K562 (cell line): Measurements from ENCODE around the gene RASIP1. TPM values are rescaled to one million over a fixed set of nuclear protein-coding genes. Genes with fewer than 3 reads are reported as not detected.

ENCODE experiments used
- BHLHE40 ChIP-seq: IDR thresholded peaks from 2 replicates; pipeline ENCODE4 v1.6.1; 2011; ENCODE audit warnings: low read length, improper control_type of control experiment
- CEBPZ ChIP-seq: fragments of 150-350 bp; IDR thresholded peaks from 2 replicates; pipeline ENCODE4 v1.6.1; 2014; ENCODE audit warnings: low read depth, mild to moderate bottlenecking, low read length, borderline replicate concordance
- DDX20 ChIP-seq: fragments of 450-650 bp; IDR thresholded peaks from 2 replicates; pipeline ENCODE4 v1.6.1; 2016; ENCODE audit warnings: missing genetic modification characterization, low read depth, mild to moderate bottlenecking, missing compliant biosample characterization, moderate library complexity
- E2F3 ChIP-seq: fragments of 250-450 bp; sonication (Bioruptor Pico); IDR thresholded peaks from 2 replicates; pipeline ENCODE4 v1.4.0; 2020; ENCODE audit warnings: mild to moderate bottlenecking
- ELF4 ChIP-seq: fragments of 450-650 bp; formaldehyde crosslinking; IDR thresholded peaks from 2 replicates; pipeline ENCODE4 v1.4.0; 2022; ENCODE audit warnings: missing genetic modification characterization
- EP400 ChIP-seq: fragments of 450-650 bp; IDR thresholded peaks from 2 replicates; pipeline ENCODE4 v1.6.1; 2017; ENCODE audit warnings: antibody characterized with exemption, mild to moderate bottlenecking, moderate library complexity
- FOXM1 ChIP-seq, 2 experiments: fragments of 450-650 bp in 1 of 2; sonication (generic) in 1 of 2; formaldehyde crosslinking in 1 of 2; IDR thresholded peaks; 2 replicates each; pipeline versions ENCODE4 v1.6.1 to v1.9.0; 2017 to 2022; ENCODE audit warnings: low read depth in 2 of 2, mild to moderate bottlenecking in 2 of 2, missing genetic modification reagents in 1 of 2, moderate library complexity in 1 of 2
- HEY1 ChIP-seq: fragments of 250-450 bp; sonication (Bioruptor Pico); IDR thresholded peaks from 2 replicates; pipeline ENCODE4 v1.5.0; 2020; ENCODE audit warnings: mild to moderate bottlenecking, moderate library complexity, borderline replicate concordance
- HNRNPLL ChIP-seq: fragments of 200-400 bp; formaldehyde crosslinking; IDR thresholded peaks from 2 replicates; pipeline ENCODE4 v1.6.1; 2017; ENCODE audit warnings: low read length, low read depth, mild to moderate bottlenecking; ENCODE audit not compliant: poor library complexity, severe bottlenecking
- JUND ChIP-seq, 2 experiments: IDR thresholded peaks; 2 replicates in 1 of 2; 3 replicates in 1 of 2; pipeline ENCODE4 v1.6.1; 2011; ENCODE audit warnings: borderline replicate concordance in 2 of 2, low read depth in 2 of 2, low read length in 2 of 2, improper control_type of control experiment in 1 of 2, missing biosample characterization in 1 of 2, missing genetic modification characterization in 1 of 2, missing genetic modification reagents in 1 of 2
- KLF13 ChIP-seq: fragments of 450-650 bp; IDR thresholded peaks from 2 replicates; pipeline ENCODE4 v1.6.1; 2016; ENCODE audit warnings: missing genetic modification characterization, low read depth, mild to moderate bottlenecking, missing compliant biosample characterization, moderate library complexity, borderline replicate concordance
- L3MBTL2 ChIP-seq: fragments of 450-650 bp; IDR thresholded peaks from 2 replicates; pipeline ENCODE4 v1.6.1; 2016; ENCODE audit warnings: mild to moderate bottlenecking, moderate library complexity
- NCOA4 ChIP-seq: fragments of 450-650 bp; IDR thresholded peaks from 2 replicates; pipeline ENCODE4 v1.6.1; 2018; ENCODE audit warnings: mild to moderate bottlenecking; ENCODE audit not compliant: partially characterized antibody
- RBM25 ChIP-seq: fragments of 200-400 bp; formaldehyde crosslinking; IDR thresholded peaks from 2 replicates; pipeline ENCODE4 v1.6.1; 2018; ENCODE audit warnings: low read length, low read depth, moderate library complexity; ENCODE audit not compliant: severe bottlenecking
- SUPT5H ChIP-seq: fragments of 450-650 bp; IDR thresholded peaks from 2 replicates; pipeline ENCODE4 v1.6.1; 2016
- TEAD4 ChIP-seq, 2 experiments: sonication (generic) in 1 of 2; formaldehyde crosslinking in 1 of 2; IDR thresholded peaks; 2 replicates each; pipeline versions ENCODE4 v1.6.1 to v1.8.0; 2012 to 2022; ENCODE audit warnings: borderline replicate concordance in 1 of 2, inconsistent platforms in 1 of 2, low read length in 1 of 2, mild to moderate bottlenecking in 1 of 2, missing genetic modification reagents in 1 of 2
- TOE1 ChIP-seq, 2 experiments: fragments of 450-650 bp in 1 of 2; sonication (generic) in 1 of 2; formaldehyde crosslinking in 1 of 2; IDR thresholded peaks; 2 replicates each; pipeline versions ENCODE4 v1.7.1 to v1.8.0; 2016 to 2022; ENCODE audit warnings: borderline replicate concordance in 2 of 2, mild to moderate bottlenecking in 2 of 2, antibody characterized with exemption in 1 of 2, inconsistent platforms in 1 of 2, low read depth in 1 of 2, missing genetic modification reagents in 1 of 2, moderate library complexity in 1 of 2
- YY1 ChIP-seq, 3 experiments: IDR thresholded peaks; 2 replicates each; pipeline ENCODE4 v1.6.1; 2011; ENCODE audit warnings: low read length in 2 of 3, mild to moderate bottlenecking in 2 of 3, moderate library complexity in 2 of 3, borderline replicate concordance in 1 of 3, control low read depth in 1 of 3, low read depth in 1 of 3; ENCODE audit not compliant: insufficient read depth in 3 of 3, insufficient replicate concordance in 2 of 3, control insufficient read depth in 1 of 3, insufficient read length in 1 of 3; ENCODE audit errors: extremely low read depth in 1 of 3
- ZNF197 ChIP-seq: fragments of 200-800 bp; sonication (Bioruptor generic); IDR thresholded peaks from 2 replicates; pipeline ENCODE4 v1.6.1; 2016; ENCODE audit warnings: low read depth, missing genetic modification characterization, missing compliant biosample characterization
- polyA plus RNA-seq, 8 experiments: library from polyadenylated mRNA; depleted of rRNA in 4 of 8; stranded (reverse) in 5 of 8; unstranded in 3 of 8; fragments of >200 nt; fragmentation: Nextera tagmentation in 2 of 8; fragmentation: Illumina TruSeq in 1 of 8; extraction: Ambion mirVana in 2 of 8; extraction: Trizol in 1 of 8; gene quantifications; 2 replicates each; pipeline versions ENCODE4 v1.2.1 to v1.2.3, GENCODE V29; 2011 to 2014; ENCODE audit warnings: inconsistent platforms in 1 of 8, missing spikeins in 1 of 8
- total RNA-seq, 7 experiments: library from RNA; depleted of rRNA in 6 of 7; stranded (reverse); fragments of >200 nt in 6 of 7; fragmentation: Illumina TruSeq in 2 of 7; extraction: Trizol in 2 of 7; gene quantifications; 2 replicates each; pipeline versions ENCODE4 v1.2.1 to v1.2.3, GENCODE V29; 2011 to 2021; ENCODE audit warnings: low replicate concordance in 1 of 7

Gene RASIP1
- total and polyA plus RNA-seq, 9 of the 15 experiments (the other 6 are each of a cell fraction or from before 2014, with no cell fraction given), result 0.20 to 4.7 (median 1.5) TPM

GRCh38 chr19:48720613-48721296 is 19.7 kb downstream of the RASIP1 start (continued):
- TF ChIP-seq TOE1 (IDR thresholded peaks at IDR 0.05; ENCODE audit: borderline replicate concordance) (peak; percentile 52; the same call in 1 of the 2 replicates), TOE1 (CRISPR knock-in tag; IDR thresholded peaks at IDR 0.05; ENCODE audit: borderline replicate concordance, low read depth) (no peak), EP400 (peak; percentile 75), ELF4 (CRISPR knock-in tag) (no peak), KLF13 (tag) (peak; percentile 37; the same call in 1 of the 2 replicates), HEY1 (no peak), NCOA4 (no peak), FOXM1 (IDR thresholded peaks at IDR 0.05; ENCODE audit: low read depth) (peak; percentile 62), FOXM1 (CRISPR knock-in tag; IDR thresholded peaks at IDR 0.05; ENCODE audit: low read depth) (no peak), JUND (IDR thresholded peaks at IDR 0.05; ENCODE audit: borderline replicate concordance, low read depth, low read length) (peak; percentile 39; the same call in 1 of the 2 replicates), JUND (tag; IDR thresholded peaks at IDR 0.05; ENCODE audit: borderline replicate concordance, low read depth, low read length) (peak; percentile 10; the same call in 1 of the 3 replicates), CEBPZ (no peak), TEAD4 (IDR thresholded peaks at IDR 0.05; ENCODE audit: low read length) (peak; percentile 78), TEAD4 (CRISPR knock-in tag; IDR thresholded peaks at IDR 0.05; ENCODE audit: borderline replicate concordance) (no peak), L3MBTL2 (peak; percentile 87), E2F3 (peak; percentile 77; the same call in 1 of the 2 replicates), SUPT5H (0 out of 2 replicates have a peak, but pooled peaks have one; percentile 34), DDX20 (tag) (no peak), BHLHE40 (peak; percentile 81), RBM25 (peak; percentile 80), ZNF197 (peak; percentile 91; the same call in 1 of the 2 replicates), YY1 (IDR thresholded peaks at IDR 0.05; ENCODE audit: borderline replicate concordance in 1 of 3, control insufficient read depth in 1 of 3, extremely low read depth in 1 of 3, insufficient read depth in 3 of 3, insufficient read length in 1 of 3, insufficient replicate concordance in 2 of 3, low read depth in 1 of 3, low read length in 2 of 3) (no peak), HNRNPLL (peak; percentile 100)
